Stomach (tissue), 4 donors: ENCODE measurements around the gene CBFB.
A peak's percentile ranks its signal among the peaks of the same experiment; 100 is the strongest.

Source experiments
- CTCF ChIP-seq, 7 experiments: fragments of 450-650 bp in 4 of 7; fragments of 200-600 bp in 3 of 7; sonication (generic) in 3 of 7; IDR thresholded peaks; one replicate each; pipeline ENCODE4 v1.5.1; 2016 to 2019; ENCODE audit warnings: antibody characterized with exemption in 7 of 7, control low read depth in 2 of 7, mild to moderate bottlenecking in 1 of 7
- POLR2A ChIP-seq, 4 donors: fragments of 450-650 bp; IDR thresholded peaks; one replicate each; pipeline ENCODE4 v1.6.1; 2016; ENCODE audit warnings: antibody characterized with exemption in 4 of 4, control low read depth in 2 of 4, mild to moderate bottlenecking in 1 of 4, moderate library complexity in 1 of 4
- POLR2AphosphoS5 ChIP-seq, 3 donors: sonication (generic); formaldehyde crosslinking; IDR thresholded peaks; one replicate each; pipeline ENCODE4 v1.6.1; 2016; ENCODE audit warnings: antibody characterized with exemption in 3 of 3

GRCh38 chr16:67013823-67014633 lies 14.9 kb upstream of the CBFB start:
- TF ChIP-seq POLR2A (IDR thresholded peaks at IDR 0.05), result no peak
- peak in 2 of 7 experiments; percentile 12 to 31 for TF ChIP-seq CTCF (IDR thresholded peaks at IDR 0.05)
- peak in 1 of 3 donors; percentile 28 for TF ChIP-seq POLR2AphosphoS5 (IDR thresholded peaks at IDR 0.05)
